Mesendoderm (in vitro differentiated cells): ENCODE data around the gene SPACA6.
"Not testable (repeated sequence)": the region's sequence is repeated elsewhere in the genome, so short reads cannot be mapped to it uniquely, and the experiment has no call there.

Source experiments
- DNase-seq: peaks from one replicate; pipeline ENCODE4 v3.0.0; 2013
- H2AK5ac ChIP-seq: 2 replicates; pipeline ENCODE4 v1.6.1; 2013; ENCODE audit warnings: low read length, inconsistent platforms
- H2BK120ac ChIP-seq: 2 replicates; pipeline ENCODE4 v1.6.1; 2013; ENCODE audit warnings: low read depth, mild to moderate bottlenecking, low read length, moderate library complexity, mixed read lengths
- H2BK15ac ChIP-seq: replicated peaks from 2 replicates; pipeline ENCODE4 v1.6.1; 2013; ENCODE audit warnings: low read depth, mild to moderate bottlenecking, moderate library complexity
- H2BK5ac ChIP-seq: 2 replicates; pipeline ENCODE4 v1.6.1; 2013; ENCODE audit warnings: low read length, inconsistent platforms
- H3K18ac ChIP-seq: 2 replicates; pipeline ENCODE4 v1.6.1; 2013; ENCODE audit warnings: mild to moderate bottlenecking, low read length, mixed read lengths
- H3K23ac ChIP-seq: one replicate; pipeline ENCODE4 v1.6.1; 2013; ENCODE audit warnings: low read length
- H3K27ac ChIP-seq: 2 replicates; pipeline ENCODE4 v1.5.1; 2013; ENCODE audit warnings: low read depth, mild to moderate bottlenecking, inconsistent platforms, low read length, moderate library complexity
- H3K27me3 ChIP-seq: 2 replicates; pipeline ENCODE4 v1.6.1; 2013; ENCODE audit warnings: low read length, control low read depth, mild to moderate bottlenecking, inconsistent platforms; ENCODE audit not compliant: insufficient read depth, poor library complexity
- H3K36me3 ChIP-seq: 2 replicates; pipeline ENCODE4 v1.6.1; 2013; ENCODE audit warnings: low read length, inconsistent platforms; ENCODE audit not compliant: control insufficient read depth, insufficient read depth
- H3K4ac ChIP-seq: one replicate; pipeline ENCODE4 v1.6.1; 2013; ENCODE audit warnings: low read depth, mild to moderate bottlenecking, low read length, moderate library complexity
- H3K4me1 ChIP-seq: 2 replicates; pipeline ENCODE4 v1.6.1; 2013; ENCODE audit warnings: low read depth, low read length, inconsistent platforms; ENCODE audit not compliant: control insufficient read depth
- H3K4me2 ChIP-seq: 2 replicates; pipeline ENCODE4 v1.6.1; 2013; ENCODE audit warnings: low read length
- H3K4me3 ChIP-seq: 2 replicates; pipeline ENCODE4 v1.5.1; 2013; ENCODE audit warnings: mild to moderate bottlenecking, low read length
- H3K56ac ChIP-seq: one replicate; pipeline ENCODE4 v1.6.1; 2013; ENCODE audit warnings: low read length
- H3K79me1 ChIP-seq: 2 replicates; pipeline ENCODE4 v1.6.1; 2013; ENCODE audit warnings: low read length, inconsistent platforms
- H3K79me2 ChIP-seq: 2 replicates; pipeline ENCODE4 v1.6.1; 2013; ENCODE audit warnings: mild to moderate bottlenecking, low read length; ENCODE audit not compliant: control insufficient read depth, insufficient read depth
- H3K9ac ChIP-seq: 2 replicates; pipeline ENCODE4 v1.6.1; 2013; ENCODE audit warnings: low read length, inconsistent platforms
- H4K5ac ChIP-seq: one replicate; pipeline ENCODE4 v1.6.1; 2013; ENCODE audit warnings: low read length
- H4K8ac ChIP-seq: one replicate; pipeline ENCODE4 v1.6.1; 2013; ENCODE audit warnings: low read depth, mild to moderate bottlenecking, control low read depth, low read length, moderate library complexity
- WGBS: extraction: QIAGEN DNeasy Blood & Tissue Kit; methylation state at CpG from one replicate; pipeline ENCODE4 v1.1.7; 2013; ENCODE audit warnings: low lambda C conversion rate, missing lambda C conversion rate; ENCODE audit not compliant: insufficient coverage; ENCODE audit errors: extremely low coverage; 5-methylcytosine and 5-hydroxymethylcytosine counted together

Gene SPACA6

GRCh38 chr19:51664997-51665396 is 28.1 kb upstream of the SPACA6 start:
- Histone ChIP-seq H3K56ac (no peak overlapping the region), H4K5ac (no peak overlapping the region), H3K18ac (no peak overlapping the region), H3K9ac (no peak overlapping the region), H3K27me3 (no peaks in the 10 kb centered on the region), H3K79me2 (no peaks in the 10 kb centered on the region), H4K8ac (no peak overlapping the region), H2BK5ac (no peak overlapping the region), H3K27ac (no peak overlapping the region), H2AK5ac (no peak overlapping the region), H3K79me1 (no peaks in the 10 kb centered on the region), H3K23ac (no peak overlapping the region), H3K4ac (no peak overlapping the region), H3K4me3 (no peak overlapping the region), H3K4me1 (no peaks in the 10 kb centered on the region), H2BK15ac (no peak overlapping the region), H2BK120ac (no peak overlapping the region), H3K36me3 (no peaks in the 10 kb centered on the region), H3K4me2 (no peak overlapping the region)
- WGBS = no CpG with 5 or more reads among the region's 3 CpGs
- DNase-seq = no peak

GRCh38 chr19:51668216-51668615 is 24.9 kb upstream of the SPACA6 start:
- no peaks in the 10 kb centered on the region for H3K79me2 ChIP-seq
- no peak overlapping the region for H4K8ac ChIP-seq
- no peak overlapping the region for H3K27ac ChIP-seq
- no peaks in the 10 kb centered on the region for H3K79me1 ChIP-seq
- no peak overlapping the region for H2BK120ac ChIP-seq
- H3K4me1 ChIP-seq = no peaks in the 10 kb centered on the region
- H3K4me2 ChIP-seq = no peak overlapping the region
- H2BK15ac ChIP-seq = no peak overlapping the region
- H2AK5ac ChIP-seq = no peak overlapping the region
- H3K18ac ChIP-seq = no peak overlapping the region
- no peak overlapping the region for H3K4me3 ChIP-seq
- H2BK5ac ChIP-seq = no peak overlapping the region
- no CpG with 5 or more reads among the region's 3 CpGs for WGBS
- H4K5ac ChIP-seq = no peak overlapping the region
- no peak overlapping the region for H3K23ac ChIP-seq
- H3K9ac ChIP-seq = no peak overlapping the region
- DNase-seq = no peak
- H3K27me3 ChIP-seq = no peaks in the 10 kb centered on the region
- no peak overlapping the region for H3K4ac ChIP-seq
- H3K36me3 ChIP-seq = no peaks in the 10 kb centered on the region
- H3K56ac ChIP-seq = no peak overlapping the region

DNA sequence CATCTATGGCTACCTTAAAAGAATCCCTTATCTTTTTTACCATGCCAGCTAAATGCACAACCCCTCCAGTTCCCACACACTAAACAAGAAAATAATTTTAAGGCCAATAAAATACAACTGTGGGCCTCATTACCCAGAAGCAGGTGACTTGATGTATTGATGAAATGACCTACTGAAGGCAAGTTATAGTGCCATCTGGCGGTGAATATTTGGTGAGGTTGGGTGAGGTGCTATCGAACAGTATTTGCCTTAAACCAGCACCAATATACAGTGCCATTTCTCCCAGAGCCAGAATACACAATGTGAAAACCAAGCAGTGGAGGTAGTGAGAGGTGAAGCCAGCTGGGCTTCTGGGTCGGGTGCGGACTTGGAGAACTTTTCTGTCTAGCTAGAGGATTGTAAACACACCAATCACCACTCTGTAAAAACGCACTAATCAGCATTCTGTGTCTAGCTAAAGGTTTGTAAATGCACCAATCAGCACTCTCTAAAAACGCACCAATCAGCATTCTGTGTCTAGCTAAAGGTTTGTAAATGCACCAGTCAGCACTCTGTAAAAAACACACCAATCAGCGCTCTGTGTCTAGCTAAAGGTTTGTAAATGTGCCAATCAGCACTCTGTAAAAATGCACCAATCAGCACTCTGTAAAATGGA is 17.1 kb upstream of the SPACA6 start:
- H3K18ac ChIP-seq, H4K5ac ChIP-seq, H3K9ac ChIP-seq, H3K23ac ChIP-seq, H2BK120ac ChIP-seq, H2AK5ac ChIP-seq, H3K79me2 ChIP-seq, H3K4me2 ChIP-seq, H3K4me1 ChIP-seq, H3K27ac ChIP-seq, H3K4ac ChIP-seq, H2BK5ac ChIP-seq, H2BK15ac ChIP-seq, H3K56ac ChIP-seq, H3K79me1 ChIP-seq, H4K8ac ChIP-seq, H3K27me3 ChIP-seq, H3K36me3 ChIP-seq, H3K4me3 ChIP-seq: not testable (repeated sequence)
- peak; percentile 60 for DNase-seq
- no CpG with 5 or more reads among the region's 7 CpGs for WGBS

DNA sequence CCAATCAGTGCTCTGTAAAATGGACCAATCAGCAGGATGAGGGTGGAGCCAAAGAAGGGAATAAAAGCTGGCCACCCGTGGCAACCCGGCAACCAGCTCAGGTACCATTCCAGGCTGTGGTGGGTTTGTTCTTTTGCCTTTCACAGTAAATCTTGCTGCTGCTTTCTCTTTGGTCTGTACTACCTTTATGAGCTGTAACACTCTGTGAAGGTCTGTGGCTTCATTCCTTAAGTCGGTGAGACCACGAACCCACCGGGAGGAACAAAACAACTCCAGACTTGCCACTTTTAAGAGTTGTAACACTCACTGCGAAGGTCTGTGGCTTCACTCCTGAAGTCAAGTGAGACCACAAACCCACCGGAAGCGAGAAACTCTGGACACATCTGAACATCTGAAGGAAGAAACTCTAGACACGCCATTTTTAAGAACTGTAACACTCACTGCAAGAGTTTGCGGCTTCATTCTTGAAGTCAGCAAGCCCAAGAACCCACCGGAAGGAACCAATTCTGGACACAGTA is 16.5 kb upstream of the SPACA6 start:
- WGBS = no CpG with 5 or more reads among the region's 11 CpGs
- no peaks in the 10 kb centered on the region for H3K27me3 ChIP-seq
- no peak overlapping the region for H3K27ac ChIP-seq
- no peak overlapping the region for H3K56ac ChIP-seq
- H3K4me1 ChIP-seq = no peaks in the 10 kb centered on the region
- H2BK5ac ChIP-seq = no peak overlapping the region
- H2BK120ac ChIP-seq = no peak overlapping the region
- H4K5ac ChIP-seq = no peak overlapping the region
- no peak overlapping the region for H3K23ac ChIP-seq
- H3K4me3 ChIP-seq = no peak overlapping the region
- H3K79me1 ChIP-seq = no peaks in the 10 kb centered on the region
- DNase-seq = no peak
- no peaks in the 10 kb centered on the region for H3K79me2 ChIP-seq
- H3K4ac ChIP-seq = no peak overlapping the region
- H3K4me2 ChIP-seq = no peak overlapping the region
- no peaks in the 10 kb centered on the region for H3K36me3 ChIP-seq
- no peak overlapping the region for H4K8ac ChIP-seq
- H3K18ac ChIP-seq = no peak overlapping the region
- H2AK5ac ChIP-seq = no peak overlapping the region
- H2BK15ac ChIP-seq = no peak overlapping the region
- no peak overlapping the region for H3K9ac ChIP-seq

DNA sequence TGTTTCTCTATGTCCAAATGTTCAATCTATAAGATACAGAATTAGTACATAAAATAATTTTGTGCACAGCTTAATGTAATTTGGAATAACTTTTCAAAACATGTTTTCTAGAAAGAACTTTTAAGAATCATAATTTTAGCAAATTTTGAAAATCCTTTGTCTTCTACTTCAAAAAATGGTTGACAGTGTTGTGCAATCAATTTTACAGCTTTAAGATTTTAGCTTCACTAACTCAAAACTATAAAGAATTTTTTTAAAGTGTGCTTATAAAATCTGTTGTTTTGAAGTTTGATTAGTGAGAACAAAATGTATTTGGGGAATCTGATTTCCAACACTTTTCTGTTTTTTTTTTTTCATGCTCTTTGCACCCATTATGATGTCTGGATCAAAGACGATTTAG is 12.7 kb upstream of the SPACA6 start:
- WGBS = no CpG with 5 or more reads among the region's 1 CpG
- H2BK120ac ChIP-seq = no peak overlapping the region
- no peaks in the 10 kb centered on the region for H3K36me3 ChIP-seq
- H3K9ac ChIP-seq = no peak overlapping the region
- H3K27ac ChIP-seq = no peak overlapping the region
- H2BK15ac ChIP-seq = no peak overlapping the region
- H3K79me1 ChIP-seq = no peaks in the 10 kb centered on the region
- H4K8ac ChIP-seq = no peak overlapping the region
- H3K79me2 ChIP-seq = no peaks in the 10 kb centered on the region
- H2AK5ac ChIP-seq = no peak overlapping the region
- H3K23ac ChIP-seq = no peak overlapping the region
- H3K4me1 ChIP-seq = no peaks in the 10 kb centered on the region
- H3K4me3 ChIP-seq = no peak overlapping the region
- H3K27me3 ChIP-seq = no peaks in the 10 kb centered on the region
- no peak overlapping the region for H3K18ac ChIP-seq
- H3K4me2 ChIP-seq = no peak overlapping the region
- H2BK5ac ChIP-seq = no peak overlapping the region
- no peak for DNase-seq
- no peak overlapping the region for H3K4ac ChIP-seq
- no peak overlapping the region for H3K56ac ChIP-seq
- H4K5ac ChIP-seq = no peak overlapping the region
